Skeletal muscle tissue (tissue), 4 donors: ENCODE measurements around the gene CMTM2. TPM values are rescaled to one million over a fixed set of nuclear protein-coding genes. Genes with fewer than 3 reads are reported as not detected.

Experiments used
- H3K27ac ChIP-seq: one replicate; pipeline ENCODE4 v1.7.0; 2013; ENCODE audit warnings: mild to moderate bottlenecking, low read depth, low read length, inconsistent platforms
- H3K27me3 ChIP-seq, 3 donors: one replicate each; pipeline ENCODE4 v1.7.0; 2013; ENCODE audit warnings: low read length in 3 of 3; ENCODE audit not compliant: control insufficient read depth in 3 of 3, insufficient read depth in 3 of 3
- H3K36me3 ChIP-seq, 3 donors: one replicate each; pipeline ENCODE4 v1.7.0; 2013; ENCODE audit warnings: low read length in 3 of 3; ENCODE audit not compliant: control insufficient read depth in 3 of 3, insufficient read depth in 3 of 3
- H3K4me1 ChIP-seq, 3 donors: one replicate each; pipeline ENCODE4 v1.7.0; 2013; ENCODE audit warnings: low read length in 3 of 3, mild to moderate bottlenecking in 3 of 3; ENCODE audit not compliant: control insufficient read depth in 3 of 3, insufficient read depth in 3 of 3
- H3K4me3 ChIP-seq, 3 donors: one replicate each; pipeline ENCODE4 v1.7.0; 2013; ENCODE audit warnings: low read length in 3 of 3
- H3K9ac ChIP-seq, 3 donors: one replicate each; pipeline ENCODE4 v1.7.0; 2013; ENCODE audit warnings: low read length in 3 of 3, mild to moderate bottlenecking in 3 of 3, moderate library complexity in 2 of 3, low read depth in 1 of 3
- H3K9me3 ChIP-seq, 3 donors: one replicate each; pipeline ENCODE4 v1.7.0; 2013; ENCODE audit warnings: low read length in 3 of 3; ENCODE audit not compliant: control insufficient read depth in 3 of 3
- total RNA-seq: library from RNA; depleted of rRNA; stranded (reverse); fragments of >200 nt; gene quantifications from one replicate; pipeline ENCODE4 v1.2.3, GENCODE V29; 2014
- donor health status: Osteomylitis.

The CMTM2 gene, protein sequence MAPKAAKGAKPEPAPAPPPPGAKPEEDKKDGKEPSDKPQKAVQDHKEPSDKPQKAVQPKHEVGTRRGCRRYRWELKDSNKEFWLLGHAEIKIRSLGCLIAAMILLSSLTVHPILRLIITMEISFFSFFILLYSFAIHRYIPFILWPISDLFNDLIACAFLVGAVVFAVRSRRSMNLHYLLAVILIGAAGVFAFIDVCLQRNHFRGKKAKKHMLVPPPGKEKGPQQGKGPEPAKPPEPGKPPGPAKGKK
- total RNA-seq, result not detected

DNA sequence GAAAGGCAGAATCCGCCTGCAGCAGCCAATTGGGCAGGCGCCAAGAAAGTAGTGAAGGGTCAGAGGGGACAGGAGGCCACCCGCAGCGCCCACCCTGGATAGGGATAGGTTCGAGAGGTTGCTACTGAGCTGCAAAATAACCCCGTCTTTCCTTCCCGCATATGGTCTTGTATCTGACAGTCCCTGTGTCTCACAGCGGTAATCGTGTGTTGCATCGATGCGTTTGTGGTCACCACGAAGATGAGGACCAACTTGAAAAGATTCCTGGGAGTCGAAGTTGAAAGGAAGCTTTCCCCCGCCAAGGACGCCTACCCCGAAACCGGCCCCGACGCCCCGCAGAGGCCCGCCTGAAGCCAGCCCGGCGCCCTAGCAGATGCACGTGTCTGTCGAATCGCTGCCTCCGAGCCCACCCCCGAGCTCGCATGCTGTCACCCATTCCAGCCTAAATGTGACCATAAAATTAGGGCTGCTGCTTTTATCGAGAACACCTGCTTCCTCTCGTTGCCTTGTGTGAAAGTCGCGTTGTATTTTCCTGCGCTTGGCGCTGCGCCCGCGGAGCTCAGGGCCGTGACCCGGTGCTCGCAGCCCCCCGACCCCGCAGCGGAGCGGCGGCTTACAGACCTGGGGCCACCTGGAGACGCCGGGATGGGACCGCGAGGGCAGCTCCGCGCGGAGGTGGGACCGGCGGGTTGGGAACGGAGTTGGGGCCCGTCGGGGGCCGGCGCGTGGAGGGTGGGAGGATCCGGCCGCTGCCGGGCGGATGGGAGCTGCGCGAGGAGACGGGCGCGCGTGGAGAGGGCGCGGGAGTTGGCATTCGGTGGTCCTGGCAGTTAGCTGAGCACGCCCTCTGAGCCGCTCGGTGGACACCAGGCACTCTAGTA is at the start of gene CMTM2:
CMTM2 (plus strand) TSS at position 813 of the 881 bp plus-strand sequence. CDS start 145 bp downstream, outside the sequence.
- Histone ChIP-seq H3K9ac (peak within 1 kb of the TSS in 1 of 3 donors; percentile 28), H3K27me3 (peaks cover 11 to 30% (median 26%) of the 10 kb centered on the region in 3 donors), H3K4me3 (peak within 1 kb of the TSS; percentile 24 to 45 (median 31)), H3K9me3 (no peaks in the 10 kb centered on the region), H3K4me1 (peaks cover 26 to 36% (median 29%) of the 10 kb centered on the region in 3 donors), H3K27ac (no peak within 1 kb of the TSS), H3K36me3 (no peaks in the 10 kb centered on the region)

DNA sequence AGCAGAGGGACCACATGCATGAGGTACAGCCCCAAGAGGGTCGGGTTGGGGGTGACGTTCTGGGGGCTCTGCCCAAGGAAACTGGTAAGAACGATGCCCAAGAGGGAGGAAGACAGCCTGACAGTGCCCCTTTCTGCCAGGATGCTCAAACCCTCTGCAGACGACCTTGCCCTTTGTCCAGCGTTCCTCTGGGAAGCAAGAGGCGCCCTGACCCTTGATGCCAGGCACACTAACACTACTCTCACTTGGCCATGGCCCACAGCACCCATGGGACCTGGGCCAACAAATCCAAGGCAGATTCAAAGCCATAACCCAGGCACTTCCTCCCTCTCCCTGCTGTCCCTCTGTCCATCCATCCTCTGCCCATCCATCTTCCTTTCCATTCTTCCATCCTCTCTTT is 49.8 kb upstream of the CMTM2 start:
- Histone ChIP-seq H3K9me3 (no peaks in the 10 kb centered on the region), H3K9ac (no peak overlapping the region), H3K36me3 (peaks cover 54 to 69% (median 69%) of the 10 kb centered on the region in 3 donors), H3K4me3 (no peak overlapping the region), H3K4me1 (peaks cover 0 to 9% (median 6%) of the 10 kb centered on the region in 3 donors), H3K27ac (no peak overlapping the region), H3K27me3 (no peaks in the 10 kb centered on the region)

DNA sequence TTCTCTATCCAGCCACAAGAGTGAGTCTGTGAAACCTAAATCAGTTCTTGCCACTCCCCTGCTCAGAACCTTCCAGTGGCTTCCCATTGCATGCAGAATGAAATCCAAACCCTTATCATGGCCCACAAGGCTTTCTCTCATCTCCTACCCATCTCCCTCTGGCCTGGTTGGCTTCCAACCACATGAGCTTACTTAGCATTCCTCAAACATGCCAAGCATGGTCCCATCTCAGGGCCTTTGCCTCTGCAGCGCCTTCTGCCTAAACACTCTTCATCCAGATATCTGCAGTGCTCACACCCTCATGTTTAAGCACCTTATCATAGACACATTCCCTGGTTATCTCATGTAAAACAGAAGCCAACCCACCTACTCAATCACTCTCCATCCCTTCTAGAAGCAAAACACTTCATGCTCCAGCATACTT is 44.9 kb upstream of the CMTM2 start:
- H3K4me3 ChIP-seq, result no peak overlapping the region
- H3K4me1 ChIP-seq, result peaks cover 0 to 9% (median 3%) of the 10 kb centered on the region in 3 donors
- H3K9me3 ChIP-seq, result no peaks in the 10 kb centered on the region
- no peak overlapping the region for H3K27ac ChIP-seq
- H3K9ac ChIP-seq, result peak overlapping the region in 1 of 3 donors; percentile 16
- H3K27me3 ChIP-seq, result no peaks in the 10 kb centered on the region
- peaks cover 43 to 52% (median 43%) of the 10 kb centered on the region in 3 donors for H3K36me3 ChIP-seq

DNA sequence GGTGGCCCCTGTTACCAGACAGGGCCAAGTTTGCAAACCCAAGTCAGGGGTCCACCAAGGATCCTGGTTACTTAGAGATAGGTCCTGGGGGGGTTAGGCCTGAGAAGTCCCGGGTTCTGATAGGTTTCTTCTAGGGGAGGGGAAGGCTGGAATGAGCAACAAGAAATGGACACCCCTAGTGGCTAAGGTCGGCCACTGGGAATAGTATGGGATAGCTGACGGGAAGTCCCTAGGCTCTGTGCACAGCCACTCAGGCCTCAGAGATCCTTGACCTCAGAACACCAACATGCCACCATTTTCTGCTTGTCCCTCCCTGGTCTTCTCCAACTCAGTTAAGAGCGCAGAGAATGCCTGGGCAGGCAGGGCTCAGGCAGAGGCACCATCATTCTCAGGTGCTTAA is 42.7 kb upstream of the CMTM2 start:
- Histone ChIP-seq H3K4me1 (peaks cover 0 to 6% (median 3%) of the 10 kb centered on the region in 3 donors), H3K9ac (no peak overlapping the region), H3K36me3 (peaks cover 27 to 48% (median 29%) of the 10 kb centered on the region in 3 donors), H3K27ac (no peak overlapping the region), H3K27me3 (no peaks in the 10 kb centered on the region), H3K4me3 (no peak overlapping the region), H3K9me3 (no peaks in the 10 kb centered on the region)

DNA sequence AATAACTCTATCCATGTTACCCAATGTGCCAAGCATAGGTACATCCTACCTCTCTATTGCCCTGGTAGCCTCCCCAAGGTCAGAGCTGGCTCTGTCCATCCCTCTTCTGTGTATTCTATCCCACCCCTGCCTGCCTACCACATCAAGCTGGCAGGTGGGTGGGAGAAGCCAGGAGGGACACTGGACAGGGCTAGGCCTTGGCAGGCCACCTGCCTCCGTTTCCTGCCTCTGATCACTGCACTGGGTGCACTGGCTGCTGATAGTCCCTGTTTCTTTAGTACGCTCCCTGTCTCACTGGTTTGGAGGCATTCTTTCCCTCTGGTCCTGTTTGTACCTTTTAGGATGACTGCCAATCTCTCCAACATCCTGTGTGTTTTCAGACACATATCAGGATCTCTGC is 42.0 kb upstream of the CMTM2 start:
- H3K4me1 ChIP-seq, result peaks cover 0 to 5% (median 3%) of the 10 kb centered on the region in 3 donors
- H3K27ac ChIP-seq, result no peak overlapping the region

DNA sequence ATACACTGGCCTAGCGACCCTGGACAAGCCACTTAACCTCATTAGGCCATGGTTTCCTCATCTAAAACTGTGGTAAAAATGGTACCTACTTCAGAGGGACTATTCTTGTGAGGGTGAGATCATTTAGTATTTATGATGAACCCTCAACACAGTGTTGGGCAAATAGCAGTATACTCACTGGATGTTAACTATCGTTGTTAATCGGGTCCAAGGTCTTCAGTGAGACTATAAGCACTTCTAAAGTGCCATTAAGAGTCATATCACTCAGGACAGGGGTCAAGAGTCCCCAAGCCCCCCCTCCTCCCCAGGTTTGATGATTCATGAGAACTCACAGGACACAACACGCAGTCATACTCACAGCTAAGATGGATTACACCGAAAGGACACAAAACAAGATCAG is 40.4 kb upstream of the CMTM2 start:
- H3K27ac ChIP-seq, result no peak overlapping the region
- H3K36me3 ChIP-seq, result peaks cover 34 to 58% (median 39%) of the 10 kb centered on the region in 3 donors
- H3K4me3 ChIP-seq, result no peak overlapping the region
- no peaks in the 10 kb centered on the region for H3K27me3 ChIP-seq
- H3K4me1 ChIP-seq, result peaks cover 0 to 7% (median 5%) of the 10 kb centered on the region in 3 donors
- no peak overlapping the region for H3K9ac ChIP-seq
- no peaks in the 10 kb centered on the region for H3K9me3 ChIP-seq

More for the DNA sequence above, 42.0 kb upstream of the CMTM2 start:
- Histone ChIP-seq H3K4me3 (no peak overlapping the region), H3K9me3 (no peaks in the 10 kb centered on the region), H3K36me3 (peaks cover 28 to 50% (median 32%) of the 10 kb centered on the region in 3 donors), H3K9ac (no peak overlapping the region), H3K27me3 (no peaks in the 10 kb centered on the region)

DNA sequence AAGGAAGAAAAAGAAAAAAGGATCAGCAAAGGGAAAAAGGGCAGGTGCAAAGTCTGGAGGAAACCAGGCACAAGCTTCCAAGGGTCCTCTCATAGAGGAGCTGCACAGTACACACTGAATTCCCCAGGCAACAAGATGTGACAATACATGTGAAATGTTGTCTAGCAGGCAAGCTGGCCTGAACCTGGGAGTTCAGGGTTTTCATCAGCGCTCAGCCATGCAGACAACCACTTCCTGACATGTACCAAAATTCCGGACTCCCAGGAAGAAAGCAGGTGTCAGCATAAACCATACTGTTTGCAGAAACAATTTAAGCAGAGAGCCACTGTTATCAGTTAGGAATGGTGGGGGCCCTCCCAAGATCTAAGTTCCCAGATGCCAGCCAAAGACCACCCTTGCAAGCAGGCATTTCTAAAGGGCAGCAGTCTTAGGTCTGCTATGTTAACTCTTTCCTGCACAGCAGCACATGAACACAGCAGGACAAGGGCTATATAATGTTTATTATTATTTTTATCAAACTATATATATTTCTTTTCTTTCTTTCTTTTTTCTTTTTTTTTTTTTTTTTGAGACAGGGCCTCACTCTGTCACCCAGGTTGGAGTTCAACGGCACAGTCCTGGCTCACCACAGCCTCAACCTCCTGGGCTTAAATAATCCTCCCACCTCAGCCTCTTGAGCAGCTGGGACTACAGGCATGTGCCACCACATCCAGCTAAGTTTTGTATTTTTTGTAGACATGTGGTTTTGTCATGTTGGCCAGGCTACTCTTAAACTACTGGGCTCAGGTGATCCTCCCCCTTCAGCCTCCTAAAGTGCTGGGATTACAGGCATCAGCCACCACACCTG is 39.4 kb upstream of the CMTM2 start:
- H3K27me3 ChIP-seq, result no peaks in the 10 kb centered on the region
- H3K4me1 ChIP-seq, result peaks cover 0 to 3% (median 0%) of the 10 kb centered on the region in 3 donors
- H3K27ac ChIP-seq, result no peak overlapping the region
- peaks cover 39 to 62% (median 40%) of the 10 kb centered on the region in 3 donors for H3K36me3 ChIP-seq
- no peak overlapping the region for H3K9ac ChIP-seq
- no peaks in the 10 kb centered on the region for H3K9me3 ChIP-seq
- H3K4me3 ChIP-seq, result no peak overlapping the region

DNA sequence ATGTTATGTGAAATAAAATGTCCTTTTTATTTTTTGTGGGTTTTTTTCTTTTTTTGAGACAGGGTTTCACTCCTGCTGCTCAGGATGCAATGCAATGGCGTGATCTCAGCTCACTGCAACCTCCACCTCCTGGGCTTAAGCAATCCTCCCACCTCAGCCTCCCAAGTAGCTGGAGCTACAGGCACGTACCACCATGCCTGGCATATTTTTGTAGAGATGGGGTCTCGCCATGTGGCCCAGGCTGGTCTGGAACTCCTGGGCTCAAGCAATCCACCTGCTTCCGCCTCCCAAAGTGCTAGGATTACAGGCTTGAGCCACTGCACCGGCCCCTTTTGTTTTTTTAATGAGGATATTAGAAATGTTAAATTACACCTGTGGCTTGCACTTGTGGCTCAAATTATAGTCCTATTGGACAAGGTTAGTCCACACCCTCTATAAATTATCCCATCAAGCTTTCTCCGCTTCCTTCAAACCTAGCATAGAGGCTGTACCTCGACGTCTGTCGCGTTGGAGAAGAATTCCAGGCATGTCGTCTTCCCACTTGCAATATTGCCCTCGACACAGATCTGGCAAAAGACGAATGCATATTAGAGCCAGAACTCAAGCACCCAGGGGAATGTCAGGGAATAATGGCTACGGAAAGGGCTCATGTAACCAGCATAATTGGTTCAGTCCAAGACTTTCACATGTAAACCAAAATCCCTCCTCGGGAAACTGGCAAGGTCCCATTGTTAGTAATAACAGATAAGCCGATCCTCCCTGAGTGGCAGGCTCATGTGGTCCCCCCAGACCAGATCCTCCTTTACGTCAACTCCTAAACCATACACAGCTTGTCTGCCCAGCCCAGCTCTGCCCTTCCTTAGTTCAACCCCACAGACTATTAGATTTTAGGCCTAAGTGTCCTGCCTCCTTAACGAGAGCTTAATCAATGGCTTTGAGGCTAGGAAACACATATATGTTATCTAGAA is 37.6 kb upstream of the CMTM2 start:
- H3K36me3 ChIP-seq, result peaks cover 27 to 53% (median 36%) of the 10 kb centered on the region in 3 donors
- H3K9me3 ChIP-seq, result no peaks in the 10 kb centered on the region
- peaks cover 0 to 3% (median 0%) of the 10 kb centered on the region in 3 donors for H3K4me1 ChIP-seq
- no peaks in the 10 kb centered on the region for H3K27me3 ChIP-seq
- H3K4me3 ChIP-seq, result no peak overlapping the region
- H3K9ac ChIP-seq, result no peak overlapping the region
- H3K27ac ChIP-seq, result no peak overlapping the region
